GM23248 (cell line): ENCODE measurements around the gene TTLL9. TPM values are rescaled to one million over a fixed set of nuclear protein-coding genes. Genes with fewer than 3 reads are reported as not detected.

Source experiments
- DNase-seq: peaks from one replicate; pipeline ENCODE4 v3.0.0-alpha.2; 2015
- H2AFZ ChIP-seq: fragments of 200-600 bp; sonication (generic); 2 replicates; pipeline ENCODE4 v1.6.1; 2016; ENCODE audit warnings: antibody characterized with exemption
- H3F3A ChIP-seq: fragments of 200-600 bp; sonication (generic); 2 replicates; pipeline ENCODE4 v1.6.1; 2016; ENCODE audit warnings: mild to moderate bottlenecking, antibody characterized with exemption, mixed run types; ENCODE audit not compliant: insufficient read depth
- H3K27ac ChIP-seq: fragments of 200-600 bp; sonication (generic); 2 replicates; pipeline ENCODE4 v1.5.1; 2016; ENCODE audit warnings: mild to moderate bottlenecking
- H3K27me3 ChIP-seq: fragments of 200-600 bp; sonication (generic); replicated peaks from 2 replicates; pipeline ENCODE4 v1.6.1; 2016; ENCODE audit warnings: mild to moderate bottlenecking; ENCODE audit not compliant: insufficient read depth
- H3K36me3 ChIP-seq: fragments of 200-600 bp; sonication (generic); 2 replicates; pipeline ENCODE4 v1.6.1; 2016; ENCODE audit warnings: low read depth, mild to moderate bottlenecking
- H3K4me1 ChIP-seq: fragments of 200-600 bp; sonication (generic); 2 replicates; pipeline ENCODE4 v1.6.1; 2016; ENCODE audit warnings: mild to moderate bottlenecking; ENCODE audit not compliant: insufficient read depth
- H3K4me2 ChIP-seq: fragments of 200-600 bp; sonication (generic); one replicate; pipeline ENCODE4 v1.6.1; 2016; ENCODE audit warnings: mild to moderate bottlenecking; ENCODE audit not compliant: unreplicated experiment
- H3K4me3 ChIP-seq: fragments of 200-600 bp; sonication (generic); 2 replicates; pipeline ENCODE4 v1.5.1; 2016; ENCODE audit warnings: mild to moderate bottlenecking
- H3K79me2 ChIP-seq: fragments of 200-600 bp; sonication (generic); 2 replicates; pipeline ENCODE4 v1.6.1; 2016; ENCODE audit warnings: mild to moderate bottlenecking; ENCODE audit not compliant: insufficient read depth
- H3K9ac ChIP-seq: fragments of 200-600 bp; sonication (generic); 2 replicates; pipeline ENCODE4 v1.6.1; 2016; ENCODE audit warnings: mild to moderate bottlenecking
- H3K9me2 ChIP-seq: fragments of 200-600 bp; sonication (generic); 2 replicates; pipeline ENCODE4 v1.6.1; 2016; ENCODE audit warnings: mixed run types, mild to moderate bottlenecking, moderate library complexity; ENCODE audit not compliant: insufficient read depth
- H3K9me3 ChIP-seq: fragments of 200-600 bp; sonication (generic); one replicate; pipeline ENCODE4 v1.6.1; 2017; ENCODE audit warnings: low read depth
- H4K20me1 ChIP-seq: fragments of 200-600 bp; sonication (generic); 2 replicates; pipeline ENCODE4 v1.6.0; 2016; ENCODE audit not compliant: insufficient read depth
- EZH2 ChIP-seq: fragments of 200-600 bp; sonication (generic); IDR thresholded peaks from 2 replicates; pipeline ENCODE4 v1.6.1; 2018; ENCODE audit warnings: antibody characterized with exemption, mild to moderate bottlenecking; ENCODE audit not compliant: insufficient read depth, poor library complexity, severe bottlenecking
- EZH2phosphoT487 ChIP-seq: fragments of 200-600 bp; sonication (generic); IDR thresholded peaks from 2 replicates; pipeline ENCODE4 v1.6.1; 2018; ENCODE audit warnings: antibody characterized with exemption, moderate library complexity, mild to moderate bottlenecking, low read depth; ENCODE audit not compliant: insufficient read depth
- WGBS, 2 experiments: methylation state at CpG; one replicate each; pipeline ENCODE4 v1.1.6; 2015 to 2017; ENCODE audit warnings: low lambda C conversion rate in 2 of 2, low coverage in 1 of 2; ENCODE audit errors: missing lambda C conversion rate in 2 of 2; 5-methylcytosine and 5-hydroxymethylcytosine counted together
- in situ Hi-C: fragments of 300-500 bp; cut with MboI; formaldehyde crosslinking; loops from 2 replicates; pipeline ENCODE4 v1.15.0; 2020
- polyA plus RNA-seq: library from polyadenylated mRNA; unstranded; fragments of >200 nt; fragmentation: Nextera tagmentation; extraction: Ambion mirVana; gene quantifications from 2 replicates; pipeline ENCODE4 v1.2.1, GENCODE V29; 2016
- total RNA-seq: library from RNA; depleted of rRNA; stranded (reverse); fragments of >200 nt; shearing (Covaris generic); gene quantifications from 2 replicates; pipeline ENCODE4 v1.2.3, GENCODE V29; 2014

TTLL9 gene
- total and polyA plus RNA-seq, 2 experiments from 2014 or later: not detected

DNA sequence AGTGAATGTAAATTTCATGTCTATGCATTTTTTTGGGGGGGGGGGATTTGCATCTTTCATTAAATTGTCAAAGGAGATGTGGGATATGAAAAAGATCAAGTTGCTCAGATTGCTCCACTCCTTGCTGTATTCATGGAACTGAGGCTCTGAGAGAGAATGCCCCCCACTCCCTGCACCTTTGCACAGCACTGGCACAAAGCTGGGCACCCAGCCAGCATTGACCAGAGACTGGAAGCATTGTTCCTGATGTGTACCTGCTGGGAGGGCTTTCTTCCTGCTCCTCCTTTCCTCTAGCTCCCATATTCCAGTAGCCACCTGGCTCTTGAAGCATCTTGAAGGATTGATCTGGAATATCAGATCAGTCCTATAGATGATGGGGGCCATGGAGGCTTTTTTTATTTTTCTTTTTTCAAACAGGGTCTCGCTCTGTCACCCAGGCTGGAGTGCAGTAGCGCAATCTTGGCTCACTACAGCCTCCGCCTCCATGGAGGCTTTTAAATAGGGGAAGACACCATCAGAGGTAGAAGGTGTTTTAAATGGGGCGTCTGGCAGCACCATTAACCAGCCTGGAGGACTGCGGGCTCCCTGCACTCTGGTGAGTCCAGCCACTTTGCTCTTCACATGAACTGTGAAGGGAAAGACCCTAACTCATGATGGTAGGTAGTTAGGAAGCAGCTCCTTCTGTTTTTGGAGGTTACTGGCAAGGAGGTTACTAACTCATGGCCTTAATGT, 11.0 kb upstream of the TTLL9 start:
- Histone ChIP-seq H3K9me2 (no peaks in the 10 kb centered on the region), H3K27me3 (peaks cover 75% of the 10 kb centered on the region), H3F3A (no peaks in the 10 kb centered on the region), H3K9me3 (no peaks in the 10 kb centered on the region), H3K4me2 (no peak overlapping the region), H3K4me3 (no peak overlapping the region), H3K79me2 (no peaks in the 10 kb centered on the region), H3K36me3 (no peaks in the 10 kb centered on the region), H3K9ac (no peak overlapping the region), H3K27ac (no peak overlapping the region), H3K4me1 (0 out of 2 replicates have a peak, but pooled peaks cover 3% of the 10 kb centered on the region), H4K20me1 (no peaks in the 10 kb centered on the region), H2AFZ (no peak overlapping the region)
- no peak for DNase-seq
- WGBS, 2 experiments: 59 to 62% methylated on average over 5 of the region's 5 CpGs
- TF ChIP-seq EZH2phosphoT487: no peak
- no peak for TF ChIP-seq EZH2
- in situ Hi-C loops: loop anchor here (10.0 kb wide), 2 partner anchors 165 to 225 kb away; no protein-coding TSS in a partner anchor

DNA sequence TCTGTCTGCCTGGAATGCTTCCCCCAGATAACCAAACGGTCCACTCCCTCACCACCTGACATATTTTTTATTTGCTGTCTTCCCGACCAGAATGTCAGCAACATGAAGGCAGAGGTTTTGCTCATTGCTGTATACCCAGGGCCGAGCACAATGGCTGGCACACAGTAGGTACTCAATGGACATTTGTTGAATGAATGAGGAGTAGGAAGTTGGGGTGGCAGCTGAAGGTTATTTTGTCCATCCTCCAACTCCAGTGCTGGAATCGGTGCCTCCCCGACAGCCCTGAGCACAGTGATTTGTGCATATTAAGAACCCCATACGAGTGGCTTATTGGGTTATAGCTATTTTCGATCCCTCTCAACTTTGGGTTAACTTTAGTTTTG, 10.4 kb upstream of the TTLL9 start:
- Histone ChIP-seq H3K4me2 (no peak overlapping the region), H3K9me2 (no peaks in the 10 kb centered on the region), H4K20me1 (no peaks in the 10 kb centered on the region), H3K79me2 (no peaks in the 10 kb centered on the region), H3K4me3 (no peak overlapping the region), H3K27me3 (peaks cover 69% of the 10 kb centered on the region), H3F3A (no peaks in the 10 kb centered on the region), H3K9ac (no peak overlapping the region), H3K27ac (no peak overlapping the region), H3K36me3 (no peaks in the 10 kb centered on the region), H2AFZ (no peak overlapping the region), H3K4me1 (0 out of 2 replicates have a peak, but pooled peaks cover 3% of the 10 kb centered on the region), H3K9me3 (no peaks in the 10 kb centered on the region)
- DNase-seq: no peak
- TF ChIP-seq EZH2phosphoT487 (no peak), EZH2 (no peak)
- 25 to 27% methylated on average over 7 of the region's 7 CpGs for WGBS, 2 experiments
- in situ Hi-C loops: loop anchor here (10.0 kb wide), 2 partner anchors 165 to 225 kb away; no protein-coding TSS in a partner anchor

DNA sequence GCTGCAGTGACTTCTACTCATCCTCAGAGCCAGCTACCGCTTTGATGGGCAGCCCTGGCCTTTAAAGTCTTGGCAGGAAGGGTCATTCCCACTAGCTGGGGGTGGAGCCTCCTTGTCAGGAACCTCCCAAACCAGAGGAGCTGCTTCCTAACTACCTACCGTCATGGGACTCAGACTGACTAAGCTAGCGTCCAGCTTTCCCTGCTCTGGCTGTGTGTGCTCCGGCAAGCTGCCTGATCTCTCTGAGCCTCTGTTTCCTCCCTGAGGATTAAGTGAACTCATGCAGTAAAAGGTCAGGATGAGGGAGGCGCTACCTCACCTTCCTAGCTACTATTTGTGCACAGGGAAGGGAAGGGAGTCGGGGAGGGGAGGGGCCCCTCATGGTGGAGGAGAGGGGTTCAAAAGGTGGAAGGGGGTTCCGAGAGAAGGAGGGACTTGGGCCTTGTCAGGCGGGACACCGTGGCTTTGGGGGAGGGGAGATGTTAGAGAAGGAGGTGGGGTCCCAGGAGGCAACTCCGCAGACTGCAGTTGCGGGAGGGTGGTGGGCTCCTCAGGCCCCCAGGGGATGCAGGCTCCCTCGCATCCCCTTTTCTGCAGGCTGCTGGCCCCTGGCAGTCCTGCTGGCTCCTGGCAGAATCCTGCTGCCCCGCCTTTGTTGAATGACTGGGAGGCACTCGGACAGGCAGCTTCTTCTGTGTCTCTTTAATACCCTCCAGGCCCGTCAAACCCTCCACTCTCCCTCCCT, 9.9 kb upstream of the TTLL9 start:
- peak overlapping the region; percentile 41 for H3K4me2 ChIP-seq
- H2AFZ ChIP-seq: peak overlapping the region; percentile 33; the same call in 1 of the 2 replicates
- no peak overlapping the region for H3K27ac ChIP-seq
- H3K9me2 ChIP-seq: no peaks in the 10 kb centered on the region
- H3K79me2 ChIP-seq: no peaks in the 10 kb centered on the region
- no peaks in the 10 kb centered on the region for H3F3A ChIP-seq
- H3K27me3 ChIP-seq: peaks cover 64% of the 10 kb centered on the region
- H3K36me3 ChIP-seq: no peaks in the 10 kb centered on the region
- H3K4me1 ChIP-seq: 0 out of 2 replicates have a peak, but pooled peaks cover 3% of the 10 kb centered on the region
- H3K9me3 ChIP-seq: no peaks in the 10 kb centered on the region
- DNase-seq: peak; percentile 64
- peak overlapping the region; percentile 51; the same call in 1 of the 2 replicates for H3K4me3 ChIP-seq
- TF ChIP-seq EZH2phosphoT487 (no peak), EZH2 (peak; percentile 80)
- no peaks in the 10 kb centered on the region for H4K20me1 ChIP-seq
- 2 to 3% methylated on average over 12 to 15 of the region's 15 CpGs for WGBS, 2 experiments
- in situ Hi-C loops: no loop called here
- no peak overlapping the region for H3K9ac ChIP-seq

DNA sequence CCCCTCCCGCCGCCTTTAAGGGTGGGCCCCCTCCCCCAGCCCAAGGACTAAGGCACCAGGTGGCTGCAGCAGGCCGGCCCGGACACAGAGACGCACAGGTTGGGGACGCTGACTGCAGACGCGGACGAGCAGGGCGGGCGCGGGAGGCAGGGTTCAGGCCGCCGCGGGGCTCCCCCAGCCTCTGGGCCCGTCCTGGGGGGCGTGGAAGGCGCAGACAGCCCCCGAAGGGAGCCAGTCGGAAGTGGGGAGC, 9.4 kb upstream of the TTLL9 start:
- peak overlapping the region; percentile 41 for H3K4me2 ChIP-seq
- no peaks in the 10 kb centered on the region for H3K9me2 ChIP-seq
- peak overlapping the region; percentile 51 for H3K4me3 ChIP-seq
- in situ Hi-C loops: no loop called here
- no peaks in the 10 kb centered on the region for H3K36me3 ChIP-seq
- no peak for DNase-seq
- H3K79me2 ChIP-seq: no peaks in the 10 kb centered on the region
- 0 out of 2 replicates have a peak, but pooled peaks cover 3% of the 10 kb centered on the region for H3K4me1 ChIP-seq
- 1 to 2% methylated on average over 18 to 20 of the region's 20 CpGs for WGBS, 2 experiments
- peak overlapping the region; percentile 33; the same call in 1 of the 2 replicates for H2AFZ ChIP-seq
- no peak overlapping the region for H3K27ac ChIP-seq
- TF ChIP-seq EZH2phosphoT487 (no peak), EZH2 (peak; percentile 66)
- no peak overlapping the region for H3K9ac ChIP-seq
- no peaks in the 10 kb centered on the region for H3K9me3 ChIP-seq
- peaks cover 59% of the 10 kb centered on the region for H3K27me3 ChIP-seq
- no peaks in the 10 kb centered on the region for H3F3A ChIP-seq
- no peaks in the 10 kb centered on the region for H4K20me1 ChIP-seq
